Fibroblast of lung (primary cell): ENCODE results near the gene ARMH3. TPM values are rescaled to one million over a fixed set of nuclear protein-coding genes. Genes with fewer than 3 reads are reported as not detected.

Source experiments
- DNase-seq, 2 donors: peaks; one replicate each; pipeline versions ENCODE4 v3.0.0 to v3.0.0-alpha.2; 2010; ENCODE audit warnings: low read depth in 2 of 2
- H2AFZ ChIP-seq: 2 replicates; pipeline ENCODE4 v1.5.1; 2012; ENCODE audit warnings: low read length, control low read depth, inconsistent platforms
- H3K27ac ChIP-seq: 2 replicates; pipeline ENCODE4 v1.5.1; 2011; ENCODE audit warnings: low read length, control low read depth; ENCODE audit not compliant: insufficient read depth
- H3K27me3 ChIP-seq: 2 replicates; pipeline ENCODE4 v1.5.1; 2011; ENCODE audit warnings: mild to moderate bottlenecking, low read length; ENCODE audit not compliant: control insufficient read depth, insufficient read depth
- H3K36me3 ChIP-seq: 2 replicates; pipeline ENCODE4 v1.5.1; 2011; ENCODE audit warnings: low read length; ENCODE audit not compliant: control insufficient read depth, insufficient read depth
- H3K4me1 ChIP-seq: 2 replicates; pipeline ENCODE4 v1.5.1; 2011; ENCODE audit warnings: low read length; ENCODE audit not compliant: control insufficient read depth, insufficient read depth; ENCODE audit errors: extremely low read depth
- H3K4me2 ChIP-seq: 2 replicates; pipeline ENCODE4 v1.5.1; 2011; ENCODE audit warnings: low read length, control low read depth; ENCODE audit not compliant: insufficient read depth; ENCODE audit errors: extremely low read depth
- H3K4me3 ChIP-seq, 4 experiments: fragments of 200-600 bp in 1 of 4; sonication (generic) in 1 of 4; replicated peaks in 1 of 4; 2 replicates each; pipeline ENCODE4 v1.5.1; 2011 to 2016; ENCODE audit warnings: low read length in 4 of 4, low read depth in 3 of 4, mild to moderate bottlenecking in 3 of 4, control low read depth in 2 of 4, inconsistent platforms in 1 of 4, mixed read lengths in 1 of 4; ENCODE audit not compliant: insufficient read depth in 1 of 4; ENCODE audit errors: control extremely low read depth in 1 of 4
- H3K79me2 ChIP-seq: 2 replicates; pipeline ENCODE4 v1.5.1; 2012; ENCODE audit warnings: mild to moderate bottlenecking, low read length, inconsistent platforms; ENCODE audit not compliant: control insufficient read depth, insufficient read depth
- H3K9ac ChIP-seq: 2 replicates; pipeline ENCODE4 v1.5.1; 2011; ENCODE audit warnings: mild to moderate bottlenecking, low read length, control low read depth; ENCODE audit not compliant: insufficient read depth
- H3K9me3 ChIP-seq: 2 replicates; pipeline ENCODE4 v1.5.1; 2012; ENCODE audit warnings: low read depth, low read length; ENCODE audit not compliant: control insufficient read depth, insufficient read depth
- H4K20me1 ChIP-seq: 2 replicates; pipeline ENCODE4 v1.5.1; 2011; ENCODE audit warnings: low read length; ENCODE audit not compliant: control insufficient read depth, insufficient read depth; ENCODE audit errors: extremely low read depth
- CTCF ChIP-seq, 2 donors: IDR thresholded peaks in 1 of 2; conservative IDR thresholded peaks in 1 of 2; 1 replicate in 1 of 2; 2 replicates in 1 of 2; pipeline ENCODE4 v1.5.1; 2011 to 2012; ENCODE audit warnings: low read length in 2 of 2, control low read depth in 1 of 2, inconsistent platforms in 1 of 2, low read depth in 1 of 2, mild to moderate bottlenecking in 1 of 2
- EZH2 ChIP-seq: IDR thresholded peaks from 2 replicates; pipeline ENCODE4 v1.5.1; 2012; ENCODE audit warnings: low read length, control low read depth, mild to moderate bottlenecking; ENCODE audit errors: missing control alignments
- polyA minus RNA-seq: library from RNA; depleted of rRNA, polyadenylated mRNA; stranded (reverse); fragments of >200 nt; gene quantifications from 2 replicates; pipeline ENCODE4 v1.2.3, GENCODE V29; 2011; ENCODE audit warnings: low replicate concordance
- polyA plus RNA-seq, 2 donors: library from polyadenylated mRNA; depleted of rRNA in 1 of 2; stranded (reverse) in 1 of 2; unstranded in 1 of 2; fragments of >200 nt; gene quantifications; 2 replicates each; pipeline ENCODE4 v1.2.1, GENCODE V29; 2011 to 2012; ENCODE audit warnings: missing spikeins in 1 of 2
- total RNA-seq: library from RNA; depleted of rRNA; stranded (reverse); fragments of >200 nt; gene quantifications from 2 replicates; pipeline ENCODE4 v1.2.1, GENCODE V29; 2014

Gene ARMH3
- 8.5 and 14.5 TPM in 2 replicates for total RNA-seq
- polyA plus RNA-seq, result 16.4 and 20.5 TPM in 2 replicates
- 14.1 and 19.3 TPM in 2 replicates for polyA plus RNA-seq (2012)
- polyA minus RNA-seq, result 18.0 and 19.3 TPM in 2 replicates

GRCh38 chr10:102055647-102056419 lies at the start of gene ARMH3:
ARMH3 (minus strand) TSS chr10:102056173; CDS start chr10:102040114, 16,059 bp downstream.
- Histone ChIP-seq H3K4me2 (peak within 1 kb of the TSS; percentile 79), H3K4me3 (peak within 1 kb of the TSS; percentile 66 to 95 (median 90)), H2AFZ (peak within 1 kb of the TSS; percentile 75), H3K9me3 (no peaks in the 10 kb centered on the region), H3K27me3 (no peaks in the 10 kb centered on the region), H4K20me1 (no peaks in the 10 kb centered on the region), H3K9ac (peak within 1 kb of the TSS; percentile 85), H3K36me3 (no peaks in the 10 kb centered on the region), H3K27ac (peak within 1 kb of the TSS; percentile 81), H3K79me2 (peaks cover 27% of the 10 kb centered on the region), H3K4me1 (no peaks in the 10 kb centered on the region)
- TF ChIP-seq EZH2 (no peak), CTCF (conservative IDR thresholded peaks at IDR 0.05 in 1 of 2, IDR thresholded peaks at IDR 0.05 in 1 of 2; ENCODE audit: low read depth in 1 of 2, low read length in 2 of 2) (no peak)
- DNase-seq, result peak; percentile 98

GRCh38 chr10:102102421-102102820 lies 46.4 kb upstream of the ARMH3 start:
- H3K4me3 ChIP-seq, result no peak overlapping the region
- no peak overlapping the region for H2AFZ ChIP-seq
- no peak overlapping the region for H3K4me2 ChIP-seq
- no peak for DNase-seq
- peaks cover 8% of the 10 kb centered on the region for H3K36me3 ChIP-seq
- H3K79me2 ChIP-seq, result no peaks in the 10 kb centered on the region
- H3K27me3 ChIP-seq, result no peaks in the 10 kb centered on the region
- no peak overlapping the region for H3K9ac ChIP-seq
- H3K27ac ChIP-seq, result no peak overlapping the region
- H4K20me1 ChIP-seq, result no peaks in the 10 kb centered on the region
- TF ChIP-seq CTCF (conservative IDR thresholded peaks at IDR 0.05 in 1 of 2, IDR thresholded peaks at IDR 0.05 in 1 of 2; ENCODE audit: low read depth in 1 of 2, low read length in 2 of 2), result no peak
- TF ChIP-seq EZH2, result no peak
- no peaks in the 10 kb centered on the region for H3K4me1 ChIP-seq
- no peaks in the 10 kb centered on the region for H3K9me3 ChIP-seq

GRCh38 chr10:102101152-102101551 lies 45.2 kb upstream of the ARMH3 start:
- Histone ChIP-seq H4K20me1 (no peaks in the 10 kb centered on the region), H3K4me1 (no peaks in the 10 kb centered on the region), H3K36me3 (peaks cover 4% of the 10 kb centered on the region), H2AFZ (no peak overlapping the region), H3K4me3 (no peak overlapping the region), H3K4me2 (no peak overlapping the region), H3K9ac (no peak overlapping the region), H3K27me3 (no peaks in the 10 kb centered on the region), H3K27ac (no peak overlapping the region), H3K79me2 (no peaks in the 10 kb centered on the region), H3K9me3 (no peaks in the 10 kb centered on the region)
- TF ChIP-seq EZH2 (no peak), CTCF (conservative IDR thresholded peaks at IDR 0.05 in 1 of 2, IDR thresholded peaks at IDR 0.05 in 1 of 2; ENCODE audit: low read depth in 1 of 2, low read length in 2 of 2) (no peak)
- no peak for DNase-seq
